OCI-LY3 (cell line): ENCODE measurements around the gene PRKCQ.

Experiments used
- CTCF ChIP-seq: fragments of 200-600, 300-600 bp; sonication (generic); IDR thresholded peaks from 2 replicates; pipeline ENCODE4 v1.5.1; 2014; ENCODE audit warnings: antibody characterized with exemption, low read length, low read depth
- EZH2phosphoT487 ChIP-seq: fragments of 200-600 bp; shearing (Covaris generic); IDR thresholded peaks from 2 replicates; pipeline ENCODE4 v1.6.1; 2018; ENCODE audit warnings: antibody characterized with exemption, mixed run types, low read depth

- no peak for TF ChIP-seq CTCF
- no peak for TF ChIP-seq EZH2phosphoT487
Observed at GRCh38 chr10:6586501-6586900, 6.4 kb upstream of the PRKCQ start.
